SJSA1 (cell line): ENCODE measurements around the gene CALN1. TPM values are rescaled to one million over a fixed set of nuclear protein-coding genes. Genes with fewer than 3 reads are reported as not detected.

Source experiments
- DNase-seq, 2 experiments: peaks; one replicate each; pipeline ENCODE4 v3.0.0-alpha.2; 2015 to 2020; ENCODE audit warnings: low spot score in 2 of 2, low read depth in 1 of 2
- H3K27ac ChIP-seq: fragments of 250-450 bp; sonication (Bioruptor Pico); 2 replicates; pipeline ENCODE4 v1.5.1; 2020; ENCODE audit warnings: mild to moderate bottlenecking, moderate library complexity
- H3K27me3 ChIP-seq: fragments of 250-450 bp; sonication (Bioruptor Pico); replicated peaks from 2 replicates; pipeline ENCODE4 v1.5.1; 2020; ENCODE audit warnings: mild to moderate bottlenecking, moderate library complexity
- H3K36me3 ChIP-seq: fragments of 250-450 bp; sonication (Bioruptor Pico); 2 replicates; pipeline ENCODE4 v1.5.1; 2020; ENCODE audit warnings: mild to moderate bottlenecking
- H3K4me1 ChIP-seq: fragments of 250-450 bp; sonication (Bioruptor Pico); replicated peaks from 2 replicates; pipeline ENCODE4 v1.6.1; 2021; ENCODE audit warnings: mild to moderate bottlenecking
- H3K4me3 ChIP-seq: fragments of 250-450 bp; sonication (Bioruptor Pico); 2 replicates; pipeline ENCODE4 v1.5.1; 2020; ENCODE audit warnings: mild to moderate bottlenecking
- H3K9me3 ChIP-seq: fragments of 250-450 bp; sonication (Bioruptor Pico); replicated peaks from 2 replicates; pipeline ENCODE4 v1.5.1; 2020; ENCODE audit warnings: mild to moderate bottlenecking
- total RNA-seq: library from RNA; depleted of rRNA; stranded (reverse); fragments of >200 nt; shearing (Covaris generic); gene quantifications from 2 replicates; pipeline ENCODE4 v1.2.3, GENCODE V29; 2014

Gene CALN1
- total RNA-seq, 1 experiment from 2014 or later = not detected

DNA sequence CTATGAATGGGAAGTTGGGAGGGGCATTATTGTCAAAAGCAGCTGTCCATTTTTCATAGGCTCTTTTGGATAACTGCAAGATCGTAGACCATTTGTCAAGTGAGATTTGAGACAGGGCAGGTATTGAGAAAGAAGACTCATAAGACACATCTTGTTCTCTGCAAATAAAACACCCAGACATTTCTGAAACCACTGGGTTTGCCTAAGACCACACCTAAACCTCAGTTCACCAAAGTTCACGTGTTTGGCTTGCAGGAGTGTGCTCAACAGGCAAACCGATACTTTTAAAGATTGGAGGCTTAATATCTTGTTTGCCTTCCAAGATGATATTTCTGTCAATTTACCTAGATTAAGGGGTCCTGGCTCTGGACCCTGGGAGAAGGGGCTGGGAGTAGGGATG lies 628.4 kb downstream of the CALN1 start:
- Histone ChIP-seq H3K4me3 (no peak overlapping the region), H3K36me3 (no peaks in the 10 kb centered on the region), H3K27ac (no peak overlapping the region), H3K4me1 (no peaks in the 10 kb centered on the region), H3K9me3 (peaks cover 6% of the 10 kb centered on the region; the same call in 1 of the 2 replicates), H3K27me3 (no peaks in the 10 kb centered on the region)
- no peak for DNase-seq

DNA sequence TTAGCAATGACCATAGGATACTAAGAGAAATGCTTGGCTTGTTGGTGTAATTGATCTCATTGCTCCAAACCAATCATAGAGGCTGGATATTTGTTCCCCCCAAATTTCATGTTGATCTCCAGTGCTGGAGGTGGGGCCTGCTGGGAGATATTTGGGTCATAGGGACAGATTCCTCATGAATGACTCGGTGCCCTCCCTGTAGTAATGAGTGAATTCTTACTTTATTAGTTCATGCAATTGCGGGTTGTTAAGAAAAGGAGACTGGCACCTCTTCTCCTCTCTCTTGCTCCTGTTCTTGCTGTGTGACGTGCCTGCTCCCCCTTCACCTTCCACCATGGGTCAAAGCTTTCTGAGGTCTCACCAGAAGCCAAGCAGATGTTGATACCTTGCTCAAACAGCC lies 630.1 kb downstream of the CALN1 start:
- H3K36me3 ChIP-seq = no peaks in the 10 kb centered on the region
- no peaks in the 10 kb centered on the region for H3K4me1 ChIP-seq
- H3K27ac ChIP-seq = no peak overlapping the region
- H3K9me3 ChIP-seq = no peaks in the 10 kb centered on the region
- DNase-seq = peak in 1 of 2 experiments; percentile 25
- H3K4me3 ChIP-seq = no peak overlapping the region
- H3K27me3 ChIP-seq = no peaks in the 10 kb centered on the region

DNA sequence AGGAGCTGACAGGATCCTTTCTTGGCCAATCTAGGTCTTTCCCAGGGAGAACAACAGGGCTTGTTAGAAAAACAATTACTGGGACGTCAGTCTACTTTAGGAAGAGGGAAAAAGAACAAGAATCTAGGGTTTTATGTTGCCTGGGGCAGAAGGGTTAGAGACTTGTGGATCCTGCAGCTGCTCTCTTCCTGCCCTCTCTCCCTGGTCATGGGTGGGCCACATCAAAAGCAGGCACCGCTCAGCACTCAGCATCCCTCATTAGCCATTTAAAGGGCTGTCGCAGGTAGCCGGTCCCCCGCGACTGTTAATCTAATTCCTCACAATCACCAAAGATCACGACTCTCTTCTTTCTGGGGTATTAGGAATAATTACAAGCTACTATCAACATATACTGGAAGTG lies 631.9 kb downstream of the CALN1 start:
- Histone ChIP-seq H3K4me3 (no peak overlapping the region), H3K27me3 (no peaks in the 10 kb centered on the region), H3K36me3 (no peaks in the 10 kb centered on the region), H3K4me1 (no peaks in the 10 kb centered on the region), H3K27ac (no peak overlapping the region), H3K9me3 (peaks cover 4% of the 10 kb centered on the region; the same call in 1 of the 2 replicates)
- peak in 1 of 2 experiments; percentile 3 for DNase-seq

DNA sequence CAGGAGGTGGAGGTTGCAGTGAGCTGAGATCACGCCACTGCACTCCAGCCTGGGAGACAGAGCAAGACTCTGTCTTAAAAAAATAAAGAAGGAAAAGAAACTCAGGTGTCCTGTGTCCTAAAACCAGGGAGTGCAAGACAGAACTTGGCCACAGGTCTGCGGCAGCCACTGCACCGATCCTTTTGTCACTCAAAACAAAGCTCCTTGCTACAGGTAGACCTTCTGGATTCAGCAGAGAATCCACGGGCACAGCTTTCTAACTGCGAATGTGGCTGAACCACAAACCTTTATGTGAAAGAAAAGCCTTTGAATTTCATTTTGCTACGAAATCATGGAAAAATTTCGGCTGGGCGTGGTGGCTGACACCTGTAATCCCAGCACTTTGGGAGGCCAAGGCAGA lies 634.9 kb downstream of the CALN1 start:
- Histone ChIP-seq H3K4me3 (no peak overlapping the region), H3K36me3 (no peaks in the 10 kb centered on the region), H3K9me3 (peaks cover 4% of the 10 kb centered on the region; the same call in 1 of the 2 replicates), H3K27me3 (no peaks in the 10 kb centered on the region), H3K4me1 (no peaks in the 10 kb centered on the region), H3K27ac (no peak overlapping the region)
- peak in 1 of 2 experiments; percentile 5 for DNase-seq

DNA sequence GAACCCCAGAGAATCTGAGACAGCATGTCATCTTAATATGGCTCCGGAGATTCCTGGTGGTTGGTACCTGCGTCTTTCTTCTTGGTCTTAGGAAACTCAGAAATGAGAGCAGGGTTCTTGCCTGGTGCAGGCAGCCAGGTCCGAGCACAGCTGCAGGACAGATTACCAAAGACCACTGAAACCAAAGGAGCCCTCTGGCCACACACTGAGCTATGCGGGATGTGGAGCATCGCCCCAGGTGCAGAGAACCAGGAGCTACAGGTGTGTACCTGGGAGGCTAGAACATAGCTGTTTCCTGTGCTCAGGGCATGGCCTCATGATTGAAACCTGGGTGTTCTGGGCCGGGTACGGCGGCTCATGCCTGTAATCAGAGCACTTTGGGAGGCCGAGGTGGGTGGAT lies 635.4 kb downstream of the CALN1 start:
- Histone ChIP-seq H3K27me3 (no peaks in the 10 kb centered on the region), H3K27ac (no peak overlapping the region), H3K4me3 (no peak overlapping the region), H3K36me3 (no peaks in the 10 kb centered on the region), H3K4me1 (no peaks in the 10 kb centered on the region), H3K9me3 (peaks cover 4% of the 10 kb centered on the region; the same call in 1 of the 2 replicates)
- DNase-seq = peak in 1 of 2 experiments; percentile 13

DNA sequence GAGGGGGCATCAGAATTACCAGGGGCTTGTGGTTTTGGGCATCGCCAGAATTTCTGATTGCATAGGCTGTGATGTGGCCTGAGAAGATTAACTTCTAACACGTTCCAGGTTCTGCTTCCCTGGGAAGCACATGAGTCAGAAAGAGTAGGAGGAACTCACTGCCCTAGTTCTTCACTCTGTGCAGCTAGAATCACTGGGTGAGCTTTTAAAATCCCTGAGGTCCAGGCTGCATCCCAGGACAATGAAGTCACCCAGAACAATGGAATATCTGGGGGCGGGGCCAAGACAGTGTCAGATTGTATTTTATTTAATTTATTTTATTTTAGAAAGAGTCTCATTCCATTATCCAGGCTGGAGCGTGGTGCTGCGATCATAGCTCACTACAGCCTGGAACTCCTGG lies 636.5 kb downstream of the CALN1 start:
- Histone ChIP-seq H3K36me3 (no peaks in the 10 kb centered on the region), H3K4me1 (no peaks in the 10 kb centered on the region), H3K4me3 (no peak overlapping the region), H3K9me3 (peaks cover 4% of the 10 kb centered on the region; the same call in 1 of the 2 replicates), H3K27ac (no peak overlapping the region), H3K27me3 (no peaks in the 10 kb centered on the region)
- peak; percentile 7 to 36 for DNase-seq

DNA sequence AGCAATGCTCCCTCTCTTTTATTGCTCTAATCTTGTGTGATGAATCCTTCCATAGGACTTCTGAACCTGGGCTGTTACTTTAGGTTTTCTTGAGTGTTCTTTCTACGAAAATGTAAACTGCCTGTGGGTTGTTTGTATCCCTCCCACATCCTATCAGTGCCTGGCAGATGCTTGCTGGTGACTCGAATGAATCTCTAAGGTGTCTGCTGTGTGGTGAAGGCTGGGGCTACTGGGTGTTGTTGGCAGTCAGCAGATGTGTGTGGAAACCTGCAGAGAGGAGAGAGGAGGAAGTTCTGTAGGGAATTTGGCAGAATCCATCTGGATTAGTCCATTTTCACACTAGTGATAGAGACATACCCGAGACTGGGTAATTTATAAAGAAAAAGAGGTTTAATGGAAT lies 639.4 kb downstream of the CALN1 start:
- no peak overlapping the region for H3K27ac ChIP-seq
- H3K27me3 ChIP-seq = no peaks in the 10 kb centered on the region
- no peaks in the 10 kb centered on the region for H3K36me3 ChIP-seq
- H3K4me3 ChIP-seq = no peak overlapping the region
- peak in 1 of 2 experiments; percentile 10 for DNase-seq
- no peaks in the 10 kb centered on the region for H3K4me1 ChIP-seq
- peaks cover 4% of the 10 kb centered on the region; the same call in 1 of the 2 replicates for H3K9me3 ChIP-seq

DNA sequence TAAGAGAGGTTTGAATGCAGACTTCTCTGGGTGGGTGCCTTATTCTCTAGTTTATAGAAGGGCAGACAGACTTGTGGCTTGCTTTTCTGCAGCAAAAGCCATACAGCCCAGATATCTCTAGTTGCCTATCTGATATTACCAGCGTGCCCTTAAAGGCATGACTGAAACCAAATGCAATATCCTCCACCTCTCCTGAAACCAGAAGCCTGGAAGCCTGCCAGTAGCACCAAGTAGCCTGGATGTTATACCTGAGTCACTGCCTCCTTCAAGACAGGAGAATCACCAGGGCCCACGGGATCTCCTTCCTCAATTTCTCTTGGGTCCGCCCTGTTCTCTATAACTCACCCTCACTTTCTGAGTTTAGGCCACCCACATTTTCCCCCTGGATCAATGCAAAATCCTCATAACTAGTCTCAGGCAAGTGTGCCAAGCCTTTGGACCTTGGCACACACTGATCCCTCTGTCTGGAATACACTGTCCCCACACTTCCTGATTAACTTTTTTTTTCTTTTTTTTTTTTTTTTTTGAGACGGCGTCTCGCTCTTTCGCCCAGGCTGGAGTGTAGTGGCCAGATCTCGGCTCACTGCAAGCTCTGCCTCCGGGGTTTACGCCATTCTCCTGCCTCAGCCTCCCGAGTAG lies 641.8 kb downstream of the CALN1 start:
- Histone ChIP-seq H3K4me3 (no peak overlapping the region), H3K27ac (no peak overlapping the region), H3K36me3 (no peaks in the 10 kb centered on the region), H3K9me3 (no peaks in the 10 kb centered on the region; the same call in 1 of the 2 replicates), H3K27me3 (no peaks in the 10 kb centered on the region), H3K4me1 (no peaks in the 10 kb centered on the region)
- peak in 1 of 2 experiments; percentile 29 for DNase-seq

DNA sequence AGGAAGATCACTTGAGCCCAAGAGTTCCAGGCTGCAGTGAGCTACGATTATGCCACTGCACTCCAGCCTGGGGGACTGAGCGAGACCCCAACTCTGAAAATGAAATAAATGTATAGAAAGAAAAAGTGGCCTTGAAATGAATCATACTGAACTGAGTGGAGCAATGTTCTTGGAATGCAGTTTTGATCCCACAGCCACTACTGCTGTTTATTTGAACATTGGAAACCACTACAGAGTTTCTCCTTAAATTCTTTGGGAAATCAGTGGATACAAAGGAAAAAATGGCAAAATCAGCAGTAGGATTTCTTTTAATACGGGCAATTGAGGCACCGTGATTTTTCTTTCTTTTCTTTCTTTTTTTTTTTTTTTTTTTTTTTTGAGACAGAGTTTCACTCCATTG lies 642.8 kb downstream of the CALN1 start:
- Histone ChIP-seq H3K27me3 (no peaks in the 10 kb centered on the region), H3K4me3 (no peak overlapping the region), H3K27ac (no peak overlapping the region), H3K4me1 (no peaks in the 10 kb centered on the region), H3K9me3 (no peaks in the 10 kb centered on the region), H3K36me3 (no peaks in the 10 kb centered on the region)
- peak in 1 of 2 experiments; percentile 8 for DNase-seq

DNA sequence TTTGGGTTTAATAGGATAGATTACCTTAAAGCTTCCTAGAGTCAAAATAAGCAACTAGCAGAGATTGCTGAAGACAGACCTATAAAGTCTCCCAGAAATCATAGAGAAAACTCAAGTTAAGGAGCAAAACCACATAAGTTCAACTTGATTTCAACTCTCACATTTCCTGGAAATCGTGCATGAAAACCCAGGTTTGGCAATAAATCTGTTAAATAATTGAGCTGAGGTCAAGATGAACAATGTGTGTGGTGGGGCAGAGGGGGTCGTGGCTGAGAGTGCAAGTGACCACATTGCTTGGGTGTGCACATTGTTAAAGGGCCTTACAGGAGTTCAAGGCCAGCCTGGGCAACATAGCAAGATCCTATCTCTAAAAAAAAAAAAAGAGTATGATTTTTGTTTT lies 643.7 kb downstream of the CALN1 start:
- Histone ChIP-seq H3K36me3 (no peaks in the 10 kb centered on the region), H3K9me3 (no peaks in the 10 kb centered on the region), H3K27me3 (no peaks in the 10 kb centered on the region), H3K4me1 (no peaks in the 10 kb centered on the region), H3K4me3 (no peak overlapping the region), H3K27ac (no peak overlapping the region)
- no peak for DNase-seq

DNA sequence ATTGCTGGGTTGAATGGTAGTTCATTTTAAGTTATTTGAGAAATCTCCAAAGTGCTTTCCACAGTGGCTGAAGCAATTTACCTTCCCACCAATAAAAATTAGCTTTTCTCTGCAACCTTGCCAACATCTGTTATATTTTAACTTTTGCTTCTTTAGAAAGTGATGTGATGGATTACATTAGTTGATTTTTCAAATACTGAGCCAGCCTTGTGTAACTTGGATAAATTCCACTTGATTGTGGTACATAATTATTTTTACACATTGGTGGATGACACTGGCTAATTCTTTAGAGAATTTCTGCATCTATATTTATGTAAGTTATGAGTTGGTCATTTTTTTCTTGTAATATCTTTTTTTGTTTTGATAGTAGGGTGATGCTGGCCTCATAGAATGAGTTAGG lies 646.1 kb downstream of the CALN1 start:
- no peak for DNase-seq
- H3K4me3 ChIP-seq = no peak overlapping the region
- H3K27ac ChIP-seq = no peak overlapping the region
- no peaks in the 10 kb centered on the region for H3K4me1 ChIP-seq
- H3K27me3 ChIP-seq = no peaks in the 10 kb centered on the region
- no peaks in the 10 kb centered on the region for H3K36me3 ChIP-seq
- H3K9me3 ChIP-seq = no peaks in the 10 kb centered on the region

DNA sequence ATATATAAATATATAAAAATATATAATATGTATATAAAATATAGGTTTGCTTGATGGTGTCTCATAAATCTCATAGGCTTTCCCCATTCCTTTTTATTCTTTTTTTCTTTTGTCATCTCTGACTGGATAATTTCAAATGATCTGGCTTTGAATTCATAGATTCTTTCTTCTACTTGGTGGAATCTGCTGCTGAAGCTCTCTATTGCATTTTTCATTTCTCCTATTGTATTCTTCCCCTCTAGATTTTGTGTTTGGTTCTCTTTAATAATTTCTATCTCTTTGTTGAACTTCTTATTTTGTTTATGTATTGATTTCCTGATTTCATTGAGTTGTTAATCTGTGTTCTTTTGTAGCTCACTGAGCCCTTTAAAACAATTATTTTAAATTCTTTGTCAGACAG lies 650.8 kb downstream of the CALN1 start:
- peaks cover 3% of the 10 kb centered on the region; the same call in 1 of the 2 replicates for H3K9me3 ChIP-seq
- H3K36me3 ChIP-seq = no peaks in the 10 kb centered on the region
- DNase-seq = no peak
- H3K4me3 ChIP-seq = no peak overlapping the region
- no peak overlapping the region for H3K27ac ChIP-seq
- no peaks in the 10 kb centered on the region for H3K27me3 ChIP-seq
- no peaks in the 10 kb centered on the region for H3K4me1 ChIP-seq

DNA sequence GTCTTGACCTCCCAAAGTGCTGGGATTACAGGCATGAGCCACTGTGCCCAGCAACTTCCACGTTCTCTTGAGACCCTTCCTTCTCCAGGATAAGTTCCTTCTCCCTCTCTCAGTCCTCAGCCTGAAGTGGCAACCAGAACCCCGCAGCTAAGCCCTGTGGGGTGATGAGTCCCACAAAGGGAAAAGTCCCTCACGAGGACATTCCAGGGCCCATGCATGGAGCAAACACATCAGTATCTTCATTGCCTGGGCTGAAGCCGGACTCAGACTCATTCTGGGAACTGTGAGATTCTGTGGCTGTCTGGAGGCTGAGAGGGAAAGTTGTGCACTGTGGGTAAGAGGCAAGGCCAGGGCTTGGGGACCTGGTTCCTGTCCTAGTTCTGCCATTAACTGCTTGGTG lies 657.3 kb downstream of the CALN1 start:
- Histone ChIP-seq H3K27ac (no peak overlapping the region), H3K36me3 (no peaks in the 10 kb centered on the region), H3K4me3 (no peak overlapping the region), H3K27me3 (no peaks in the 10 kb centered on the region), H3K4me1 (no peaks in the 10 kb centered on the region), H3K9me3 (peaks cover 11% of the 10 kb centered on the region; the same call in 1 of the 2 replicates)
- DNase-seq = no peak

DNA sequence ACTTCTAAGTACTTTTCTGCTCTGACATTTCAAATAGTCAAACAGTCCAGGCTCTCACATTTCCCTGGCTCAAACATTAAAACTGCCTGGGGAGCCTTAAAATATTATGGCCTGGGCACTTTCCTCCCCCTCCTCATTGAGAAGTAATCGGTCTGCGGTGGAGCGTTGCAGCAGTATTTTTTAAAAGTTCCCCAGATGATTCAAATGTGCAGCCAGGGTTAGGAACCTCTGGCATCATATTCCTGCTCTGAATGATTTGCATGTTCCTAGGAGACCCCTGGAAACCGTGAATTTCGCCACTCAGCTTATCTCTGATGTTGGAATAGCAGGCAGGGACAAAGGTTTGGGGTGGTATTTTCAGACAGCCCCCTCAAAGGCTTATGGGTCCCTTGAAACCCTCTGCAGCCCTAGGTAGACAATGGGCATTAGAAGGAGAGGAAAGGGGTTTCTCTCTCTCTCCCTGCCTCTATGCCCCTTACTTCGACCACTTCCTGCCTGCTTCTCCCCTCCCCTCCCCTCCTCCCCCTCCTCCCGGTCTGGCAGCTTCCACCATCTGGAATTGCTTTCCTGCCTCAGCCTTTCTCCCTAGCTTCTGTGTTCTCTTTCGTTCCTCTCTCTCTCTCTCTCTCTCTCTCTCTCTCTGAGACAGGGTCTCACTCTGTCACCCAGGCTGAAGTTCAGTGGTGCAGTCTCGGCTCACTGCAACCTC lies 658.0 kb downstream of the CALN1 start:
- Histone ChIP-seq H3K9me3 (peaks cover 11% of the 10 kb centered on the region; the same call in 1 of the 2 replicates), H3K27ac (no peak overlapping the region), H3K4me3 (no peak overlapping the region), H3K4me1 (no peaks in the 10 kb centered on the region), H3K27me3 (no peaks in the 10 kb centered on the region), H3K36me3 (no peaks in the 10 kb centered on the region)
- DNase-seq = no peak
